Effector memory CD4-positive, alpha-beta T cell (primary cell): Measurements from ENCODE around the gene PRUNE2.

Experiments used
- DNase-seq, 3 donors: peaks; one replicate each; pipeline ENCODE4 v3.0.0-alpha.2; 2020
- H3K27ac ChIP-seq: 2 replicates; pipeline ENCODE4 v1.7.0; 2013; ENCODE audit warnings: mild to moderate bottlenecking, low read length, moderate library complexity; ENCODE audit not compliant: insufficient read depth, poor library complexity, severe bottlenecking
- H3K27me3 ChIP-seq: replicated peaks from 2 replicates; pipeline ENCODE4 v1.7.0; 2013; ENCODE audit warnings: mild to moderate bottlenecking, low read length; ENCODE audit not compliant: insufficient read depth, control insufficient read depth, poor library complexity, severe bottlenecking
- H3K36me3 ChIP-seq: 2 replicates; pipeline ENCODE4 v1.7.0; 2013; ENCODE audit warnings: mild to moderate bottlenecking, low read length, moderate library complexity; ENCODE audit not compliant: control insufficient read depth, insufficient read depth
- H3K4me1 ChIP-seq: 2 replicates; pipeline ENCODE4 v1.7.0; 2013; ENCODE audit warnings: low read length, mild to moderate bottlenecking; ENCODE audit not compliant: control insufficient read depth, insufficient read depth, poor library complexity, severe bottlenecking
- H3K4me3 ChIP-seq: 2 replicates; pipeline ENCODE4 v1.7.0; 2013; ENCODE audit warnings: low read length, low read depth, mild to moderate bottlenecking; ENCODE audit not compliant: insufficient read depth, poor library complexity, severe bottlenecking
- H3K9me3 ChIP-seq: 2 replicates; pipeline ENCODE4 v1.7.0; 2013; ENCODE audit warnings: mild to moderate bottlenecking, low read length, moderate library complexity; ENCODE audit not compliant: control insufficient read depth

PRUNE2 gene

DNA sequence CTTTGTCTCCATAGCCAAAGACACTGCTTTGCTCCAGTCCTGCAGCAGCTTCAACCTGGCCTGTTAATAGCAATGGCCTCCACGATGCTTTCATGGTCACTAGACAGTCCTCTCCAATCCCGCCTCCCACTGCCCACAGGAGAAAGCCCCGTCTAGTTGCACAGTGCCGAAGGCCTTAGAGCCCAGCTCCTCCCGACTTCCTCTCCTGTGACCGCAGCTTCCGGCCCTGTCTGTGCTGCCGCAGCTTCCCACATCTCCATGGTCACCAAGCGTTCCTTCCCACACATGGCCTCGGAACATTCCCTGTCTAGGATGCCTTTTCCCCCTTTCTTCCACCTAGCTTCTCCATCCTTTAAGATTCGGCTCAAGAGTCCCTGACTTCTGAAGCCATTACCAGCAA is 118.2 kb downstream of the PRUNE2 start:
- Histone ChIP-seq H3K27me3 (no peaks in the 10 kb centered on the region), H3K4me1 (no peaks in the 10 kb centered on the region)

DNA sequence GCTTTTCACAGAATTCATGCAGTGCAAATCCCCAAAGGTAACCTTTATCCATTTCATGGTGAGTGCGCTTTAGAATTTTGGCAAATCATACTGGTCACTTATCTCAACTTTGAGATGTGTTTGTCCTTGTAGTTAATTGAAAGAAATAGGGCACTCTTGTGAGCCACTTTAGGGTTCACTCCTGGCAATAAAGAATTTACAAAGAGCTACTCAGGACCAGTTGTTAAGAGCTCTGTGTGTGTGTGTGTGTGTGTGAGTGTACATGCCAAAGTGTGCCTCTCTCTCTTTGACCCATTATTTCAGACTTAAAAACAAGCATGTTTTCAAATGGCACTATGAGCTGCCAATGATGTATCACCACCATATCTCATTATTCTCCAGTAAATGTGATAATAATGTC is 120.4 kb downstream of the PRUNE2 start:
- no peaks in the 10 kb centered on the region for H3K27me3 ChIP-seq
- H3K36me3 ChIP-seq, result no peaks in the 10 kb centered on the region
- H3K4me3 ChIP-seq, result no peak overlapping the region
- H3K9me3 ChIP-seq, result no peaks in the 10 kb centered on the region
- DNase-seq, result no peak
- H3K4me1 ChIP-seq, result no peaks in the 10 kb centered on the region
- H3K27ac ChIP-seq, result no peak overlapping the region

More for the DNA sequence above, 118.2 kb downstream of the PRUNE2 start:
- DNase-seq, result no peak
- no peaks in the 10 kb centered on the region for H3K36me3 ChIP-seq
- no peak overlapping the region for H3K27ac ChIP-seq
- no peak overlapping the region for H3K4me3 ChIP-seq
- no peaks in the 10 kb centered on the region for H3K9me3 ChIP-seq

DNA sequence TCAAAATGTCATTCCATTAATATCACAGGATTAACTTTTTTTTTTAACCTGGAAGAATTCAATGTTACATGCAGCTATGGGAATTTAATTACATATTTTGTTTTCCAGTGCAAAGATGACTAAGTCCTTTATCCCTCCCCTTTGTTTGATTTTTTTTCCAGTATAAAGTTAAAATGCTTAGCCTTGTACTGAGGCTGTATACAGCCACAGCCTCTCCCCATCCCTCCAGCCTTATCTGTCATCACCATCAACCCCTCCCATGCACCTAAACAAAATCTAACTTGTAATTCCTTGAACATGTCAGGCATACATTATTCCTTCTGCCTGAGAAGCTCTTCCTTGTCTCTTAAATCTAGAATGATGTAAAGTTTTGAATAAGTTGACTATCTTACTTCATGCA is 121.0 kb downstream of the PRUNE2 start:
- Histone ChIP-seq H3K4me1 (no peaks in the 10 kb centered on the region), H3K9me3 (no peaks in the 10 kb centered on the region), H3K4me3 (no peak overlapping the region), H3K27ac (no peak overlapping the region), H3K27me3 (no peaks in the 10 kb centered on the region), H3K36me3 (no peaks in the 10 kb centered on the region)
- no peak for DNase-seq

DNA sequence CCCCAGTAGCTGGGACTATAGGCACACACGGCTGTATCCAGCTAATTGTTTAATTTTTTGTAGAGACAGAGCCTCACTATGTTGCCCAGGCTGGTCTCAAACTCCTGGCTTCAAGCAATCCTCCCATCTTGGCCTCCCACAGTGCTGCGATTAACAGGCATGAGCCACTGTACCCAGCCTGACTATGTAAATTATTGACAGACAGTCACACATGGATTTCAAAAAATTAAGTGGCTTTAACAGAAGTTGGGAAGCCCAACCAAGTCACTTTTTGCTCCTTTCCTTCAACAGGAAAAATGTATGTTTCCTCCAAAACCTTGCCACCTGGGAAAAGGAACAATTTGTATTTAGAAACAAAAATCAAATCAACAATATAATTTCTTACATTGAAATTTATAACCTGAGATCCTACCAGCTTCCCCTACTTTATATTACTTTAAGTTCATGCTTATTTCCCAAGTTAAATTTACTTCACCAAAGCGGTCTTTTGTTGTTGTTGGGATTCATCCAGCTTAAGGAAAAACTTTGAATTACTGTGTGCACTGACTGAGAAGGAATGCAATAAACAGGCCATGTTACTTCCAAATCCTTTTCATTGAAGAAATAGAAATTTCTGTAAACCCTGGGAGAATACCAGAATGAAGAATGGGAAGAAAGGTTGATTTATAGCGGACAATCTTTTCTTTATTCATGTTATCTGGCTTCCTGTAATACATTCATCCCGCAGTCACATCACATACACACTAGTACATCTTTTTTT is 133.0 kb downstream of the PRUNE2 start:
- Histone ChIP-seq H3K27me3 (no peaks in the 10 kb centered on the region), H3K4me3 (no peak overlapping the region), H3K27ac (no peak overlapping the region), H3K36me3 (no peaks in the 10 kb centered on the region), H3K9me3 (no peaks in the 10 kb centered on the region), H3K4me1 (no peaks in the 10 kb centered on the region)
- no peak for DNase-seq

DNA sequence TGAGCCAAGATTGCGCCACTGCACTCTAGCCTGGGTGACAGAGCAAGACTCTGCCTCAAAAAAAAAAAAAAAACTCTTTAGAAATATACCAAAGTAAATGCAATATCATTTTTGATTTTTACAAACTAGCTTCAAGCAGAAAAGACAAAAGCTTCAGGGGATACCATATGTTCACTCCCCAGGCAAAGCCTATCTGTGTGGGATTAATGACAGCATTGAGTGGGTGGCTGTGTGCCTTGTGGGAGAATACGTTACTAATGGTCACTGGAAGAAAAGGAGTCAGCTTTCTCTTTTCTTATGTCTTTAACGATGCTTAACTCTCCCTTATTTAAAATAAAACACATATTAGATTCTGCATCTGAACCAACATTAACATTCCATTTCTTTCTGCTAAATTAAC is 139.8 kb downstream of the PRUNE2 start:
- Histone ChIP-seq H3K4me1 (no peaks in the 10 kb centered on the region), H3K9me3 (no peaks in the 10 kb centered on the region), H3K4me3 (no peak overlapping the region), H3K27ac (no peak overlapping the region), H3K36me3 (no peaks in the 10 kb centered on the region), H3K27me3 (no peaks in the 10 kb centered on the region)
- no peak for DNase-seq

DNA sequence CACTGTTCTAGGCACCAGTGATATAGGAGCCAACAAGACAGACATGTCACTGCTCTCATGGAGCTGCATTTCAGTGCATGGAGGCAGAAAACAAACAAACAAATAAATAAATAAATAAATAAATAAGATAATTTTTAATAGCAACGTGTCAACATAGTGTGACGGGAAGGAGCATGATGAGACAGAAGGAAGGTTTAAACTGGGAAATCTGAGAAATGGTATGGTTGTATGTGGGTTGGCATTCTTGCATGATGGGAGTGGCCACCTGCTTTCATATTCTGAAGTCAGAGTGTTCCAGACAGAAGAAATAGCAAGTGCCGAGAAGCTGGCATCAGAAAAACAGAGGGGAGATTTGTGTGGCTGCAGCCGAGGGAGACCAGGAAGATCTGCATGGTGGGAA is 141.8 kb downstream of the PRUNE2 start, which contains the start of gene PCA3:
Gene PCA3 (plus strand): TSS at position 301 of the 400 bp plus-strand sequence.
- Histone ChIP-seq H3K9me3 (no peaks in the 10 kb centered on the region), H3K36me3 (no peaks in the 10 kb centered on the region), H3K27me3 (no peaks in the 10 kb centered on the region), H3K4me3 (no peak within 1 kb of the TSS), H3K4me1 (no peaks in the 10 kb centered on the region), H3K27ac (no peak within 1 kb of the TSS)
- DNase-seq, result no peak

DNA sequence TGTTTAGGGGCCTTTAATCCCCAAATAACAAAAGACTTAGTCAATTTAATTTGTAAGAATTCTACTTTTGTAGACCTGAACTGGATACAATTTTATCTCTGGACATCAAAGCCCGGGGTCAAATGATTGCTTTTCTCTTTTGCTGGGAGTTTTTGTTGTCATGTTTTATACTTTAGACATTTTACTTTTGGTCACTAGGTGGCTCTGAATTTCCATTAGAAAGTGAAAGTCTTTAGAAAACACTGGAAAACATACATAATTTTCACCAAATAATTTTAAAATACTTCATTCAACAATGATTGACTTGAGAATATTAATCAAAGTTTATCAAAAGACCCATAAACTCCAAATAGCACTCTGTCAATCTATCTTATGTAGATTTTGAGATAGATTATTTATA is 144.5 kb downstream of the PRUNE2 start:
- no peaks in the 10 kb centered on the region for H3K9me3 ChIP-seq
- H3K4me3 ChIP-seq, result no peak overlapping the region
- H3K27ac ChIP-seq, result no peak overlapping the region
- DNase-seq, result no peak
- H3K4me1 ChIP-seq, result no peaks in the 10 kb centered on the region
- H3K27me3 ChIP-seq, result no peaks in the 10 kb centered on the region
- no peaks in the 10 kb centered on the region for H3K36me3 ChIP-seq

DNA sequence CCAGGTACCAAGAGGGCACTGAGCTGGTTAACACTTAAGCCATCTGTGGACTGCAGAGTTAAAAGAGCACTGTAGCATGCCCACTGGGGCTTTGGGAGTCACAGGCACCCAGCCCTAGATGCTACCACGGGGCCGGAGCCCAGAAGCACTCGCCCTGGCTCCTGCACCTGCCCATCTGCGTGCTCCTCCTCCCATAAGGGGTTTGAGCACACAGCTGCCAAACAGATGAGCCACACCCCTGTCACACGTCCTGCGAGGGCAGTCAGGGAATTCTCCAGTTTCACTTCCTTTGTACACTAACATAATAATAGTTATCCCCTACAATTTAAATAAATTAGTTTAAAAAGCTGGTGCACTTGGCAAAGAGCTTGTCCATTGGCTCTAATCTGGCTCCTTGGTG is 146.2 kb downstream of the PRUNE2 start:
- Histone ChIP-seq H3K9me3 (no peaks in the 10 kb centered on the region), H3K27ac (no peak overlapping the region), H3K4me3 (no peak overlapping the region), H3K27me3 (no peaks in the 10 kb centered on the region), H3K36me3 (no peaks in the 10 kb centered on the region), H3K4me1 (no peaks in the 10 kb centered on the region)
- DNase-seq, result no peak

DNA sequence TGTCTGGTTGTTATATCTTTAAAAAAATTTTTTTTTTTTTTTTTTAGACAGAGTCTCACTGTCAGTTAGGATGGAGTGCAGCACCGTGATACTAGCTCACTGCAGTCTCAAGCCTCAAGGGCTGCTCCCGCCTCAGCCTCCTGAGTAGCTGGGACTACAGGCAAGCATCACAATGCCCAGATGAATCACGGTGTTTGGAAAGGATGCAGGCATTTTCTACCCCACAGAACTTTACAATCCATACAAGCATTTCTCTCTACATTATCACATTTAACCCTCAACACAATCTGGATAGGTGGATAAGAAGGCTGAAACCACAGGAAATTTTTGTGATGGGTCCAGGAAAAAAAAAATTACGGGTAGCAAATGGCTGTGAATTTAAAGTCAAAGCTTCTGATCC is 147.4 kb downstream of the PRUNE2 start:
- Histone ChIP-seq H3K9me3 (no peaks in the 10 kb centered on the region), H3K27me3 (no peaks in the 10 kb centered on the region), H3K27ac (no peak overlapping the region), H3K36me3 (no peaks in the 10 kb centered on the region), H3K4me3 (no peak overlapping the region), H3K4me1 (no peaks in the 10 kb centered on the region)
- DNase-seq, result no peak

DNA sequence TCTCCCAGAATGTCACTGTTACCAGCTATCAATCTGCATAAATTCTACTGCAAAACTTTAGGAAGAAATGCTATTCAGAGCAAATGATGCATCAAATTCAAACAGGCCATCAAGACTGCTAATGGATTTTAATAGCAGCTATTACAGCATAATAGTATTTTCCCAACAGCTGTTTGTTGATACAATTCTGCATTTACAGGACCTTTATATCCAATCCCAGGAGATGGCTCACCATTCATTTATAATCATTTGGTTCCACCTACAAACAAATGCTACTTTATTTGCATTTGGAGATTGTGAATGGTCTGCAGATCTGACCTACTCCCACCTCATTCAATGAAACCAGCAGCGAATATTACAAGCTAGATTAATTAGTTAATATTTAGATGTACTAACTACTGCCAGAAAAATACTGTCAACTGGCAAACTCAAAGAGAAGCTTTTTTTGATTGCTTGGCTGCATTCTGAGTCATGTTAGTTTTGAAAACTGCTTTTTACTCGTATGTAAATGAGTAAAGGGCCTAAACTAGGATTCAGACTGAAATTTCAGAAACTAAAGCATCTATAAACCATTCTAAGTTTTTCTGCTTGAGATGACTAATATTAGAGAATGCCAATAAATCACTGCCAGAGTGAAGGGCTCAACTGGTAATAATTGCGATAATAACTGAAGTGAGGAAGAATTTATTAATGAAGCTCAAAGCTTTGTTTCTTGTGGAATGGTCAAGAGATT is 148.8 kb downstream of the PRUNE2 start:
- DNase-seq, result no peak
- H3K9me3 ChIP-seq, result no peaks in the 10 kb centered on the region
- H3K4me3 ChIP-seq, result no peak overlapping the region
- H3K36me3 ChIP-seq, result no peaks in the 10 kb centered on the region
- no peaks in the 10 kb centered on the region for H3K4me1 ChIP-seq
- H3K27ac ChIP-seq, result no peak overlapping the region
- no peaks in the 10 kb centered on the region for H3K27me3 ChIP-seq
